Lower leg skin (tissue), 3 donors: ENCODE measurements around the gene GLP2R.

ENCODE experiments used
- POLR2A ChIP-seq, 2 donors: fragments of 450-650 bp; IDR thresholded peaks; one replicate each; pipeline ENCODE4 v1.6.1; 2016 to 2017; ENCODE audit warnings: antibody characterized with exemption in 2 of 2, mild to moderate bottlenecking in 1 of 2, moderate library complexity in 1 of 2
- TF ChIP-seq, protein P1 (sequence below), 3 donors: fragments of 450-650 bp; IDR thresholded peaks; one replicate each; pipeline ENCODE4 v1.5.1; 2016; ENCODE audit warnings: antibody characterized with exemption in 3 of 3, mild to moderate bottlenecking in 3 of 3, moderate library complexity in 2 of 3

DNA sequence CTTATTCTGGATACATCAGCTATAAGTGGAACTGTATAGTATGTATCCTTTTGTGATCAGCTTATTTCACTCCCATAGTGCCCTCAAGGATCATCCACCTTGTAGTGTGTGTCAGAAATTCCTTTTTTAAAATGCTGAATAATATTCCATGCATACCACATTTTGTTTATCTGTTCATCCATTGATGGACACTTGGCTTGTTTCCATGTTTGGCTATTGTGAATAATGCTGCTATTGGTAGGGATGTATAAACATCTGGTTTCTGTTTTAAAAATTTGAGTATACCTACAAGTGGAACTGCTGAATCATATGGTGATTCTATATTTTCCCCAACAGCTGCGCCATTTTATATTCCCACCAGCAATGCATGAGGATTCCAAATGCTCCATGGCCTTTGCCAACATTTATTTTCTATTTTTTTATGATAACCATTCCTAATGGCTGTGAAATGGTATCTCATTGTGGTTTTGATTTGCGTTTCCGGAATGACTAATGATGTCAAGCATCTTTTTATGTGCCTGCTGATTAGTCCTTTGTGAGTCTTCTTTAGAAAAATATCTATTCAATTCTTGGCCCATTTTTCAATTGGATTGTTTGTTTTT lies 67.8 kb downstream of the GLP2R start:
- no peak for TF ChIP-seq POLR2A (IDR thresholded peaks at IDR 0.05)
- TF ChIP-seq, protein P1, sequence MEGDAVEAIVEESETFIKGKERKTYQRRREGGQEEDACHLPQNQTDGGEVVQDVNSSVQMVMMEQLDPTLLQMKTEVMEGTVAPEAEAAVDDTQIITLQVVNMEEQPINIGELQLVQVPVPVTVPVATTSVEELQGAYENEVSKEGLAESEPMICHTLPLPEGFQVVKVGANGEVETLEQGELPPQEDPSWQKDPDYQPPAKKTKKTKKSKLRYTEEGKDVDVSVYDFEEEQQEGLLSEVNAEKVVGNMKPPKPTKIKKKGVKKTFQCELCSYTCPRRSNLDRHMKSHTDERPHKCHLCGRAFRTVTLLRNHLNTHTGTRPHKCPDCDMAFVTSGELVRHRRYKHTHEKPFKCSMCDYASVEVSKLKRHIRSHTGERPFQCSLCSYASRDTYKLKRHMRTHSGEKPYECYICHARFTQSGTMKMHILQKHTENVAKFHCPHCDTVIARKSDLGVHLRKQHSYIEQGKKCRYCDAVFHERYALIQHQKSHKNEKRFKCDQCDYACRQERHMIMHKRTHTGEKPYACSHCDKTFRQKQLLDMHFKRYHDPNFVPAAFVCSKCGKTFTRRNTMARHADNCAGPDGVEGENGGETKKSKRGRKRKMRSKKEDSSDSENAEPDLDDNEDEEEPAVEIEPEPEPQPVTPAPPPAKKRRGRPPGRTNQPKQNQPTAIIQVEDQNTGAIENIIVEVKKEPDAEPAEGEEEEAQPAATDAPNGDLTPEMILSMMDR (IDR thresholded peaks at IDR 0.05), result no peak
